ENCODE results near the gene ANKRD13A.
A peak's percentile ranks its signal among the peaks of the same experiment; 100 is the strongest.
"Not testable (repeated sequence)": the region's sequence is repeated elsewhere in the genome, so short reads cannot be mapped to it uniquely, and the experiment has no call there.

The ANKRD13A gene

GRCh38 chr12:110008681-110009398 lies 9.6 kb downstream of the ANKRD13A start:
- not testable (repeated sequence) for DNase-seq

GRCh38 chr12:110010853-110011723 lies 11.9 kb downstream of the ANKRD13A start:
- DNase-seq, result no peak

GRCh38 chr12:110012137-110012536 lies 12.9 kb downstream of the ANKRD13A start:
- no peak for DNase-seq

- DNase-seq, result no peak
These were observed 13.4 kb downstream of the ANKRD13A start for GRCh38 chr12:110012659-110013058.

- no peak for DNase-seq
These were observed 15.9 kb downstream of the ANKRD13A start for GRCh38 chr12:110015132-110015531.

GRCh38 chr12:110020956-110021355 lies 21.7 kb downstream of the ANKRD13A start:
- DNase-seq, result no peak

- DNase-seq, result no peak
These were observed 24.1 kb downstream of the ANKRD13A start for GRCh38 chr12:110023059-110023980.

- no peak for DNase-seq
These were observed 24.8 kb downstream of the ANKRD13A start for GRCh38 chr12:110024051-110024450.

GRCh38 chr12:110028323-110028722 lies 29.1 kb downstream of the ANKRD13A start:
- no peak for DNase-seq

GRCh38 chr12:110029290-110029815 lies 30.1 kb downstream of the ANKRD13A start:
- no peak for DNase-seq

- DNase-seq, result no peak
These were observed 34.7 kb downstream of the ANKRD13A start for GRCh38 chr12:110033888-110034287.

GRCh38 chr12:110035534-110036104 lies 36.4 kb downstream of the ANKRD13A start:
- no peak for DNase-seq

GRCh38 chr12:110037315-110037714 lies 38.1 kb downstream of the ANKRD13A start:
- DNase-seq, result no peak

GRCh38 chr12:110038741-110039084 lies 39.5 kb downstream of the ANKRD13A start:
- no peak for DNase-seq

- DNase-seq, result no peak
These were observed 40.0 kb downstream of the ANKRD13A start for GRCh38 chr12:110039085-110039807.

GRCh38 chr12:110042264-110042663 lies 43.0 kb downstream of the ANKRD13A start:
- DNase-seq, result no peak

- DNase-seq, result no peak
These were observed 47.4 kb downstream of the ANKRD13A start for GRCh38 chr12:110046451-110047187.

- no peak for DNase-seq
These were observed 48.2 kb downstream of the ANKRD13A start for GRCh38 chr12:110047297-110047940.

GRCh38 chr12:110048242-110049027 lies 49.2 kb downstream of the ANKRD13A start, which contains the start of gene C12orf76:
Gene C12orf76 (minus strand): TSS chr12:110048522. CDS start chr12:110048495, 27 bp downstream.
- DNase-seq, result peak; percentile 63 to 78
